Ovary (tissue), 3 donors: ENCODE measurements around the gene TERT.

ENCODE experiments used
- POLR2A ChIP-seq: fragments of 450-650 bp; IDR thresholded peaks from one replicate; pipeline ENCODE4 v1.6.1; 2017; ENCODE audit warnings: antibody characterized with exemption, mild to moderate bottlenecking, moderate library complexity
- TF ChIP-seq, protein P1 (sequence below), 3 donors: fragments of 450-650 bp in 2 of 3; fragments of 200-600 bp in 1 of 3; IDR thresholded peaks; one replicate each; pipeline versions ENCODE4 v1.5.1 to v1.8.0; 2016 to 2022; ENCODE audit warnings: antibody characterized with exemption in 3 of 3, mild to moderate bottlenecking in 1 of 3
- donor health status: DM: no; HTN: no; CAD: no.

DNA sequence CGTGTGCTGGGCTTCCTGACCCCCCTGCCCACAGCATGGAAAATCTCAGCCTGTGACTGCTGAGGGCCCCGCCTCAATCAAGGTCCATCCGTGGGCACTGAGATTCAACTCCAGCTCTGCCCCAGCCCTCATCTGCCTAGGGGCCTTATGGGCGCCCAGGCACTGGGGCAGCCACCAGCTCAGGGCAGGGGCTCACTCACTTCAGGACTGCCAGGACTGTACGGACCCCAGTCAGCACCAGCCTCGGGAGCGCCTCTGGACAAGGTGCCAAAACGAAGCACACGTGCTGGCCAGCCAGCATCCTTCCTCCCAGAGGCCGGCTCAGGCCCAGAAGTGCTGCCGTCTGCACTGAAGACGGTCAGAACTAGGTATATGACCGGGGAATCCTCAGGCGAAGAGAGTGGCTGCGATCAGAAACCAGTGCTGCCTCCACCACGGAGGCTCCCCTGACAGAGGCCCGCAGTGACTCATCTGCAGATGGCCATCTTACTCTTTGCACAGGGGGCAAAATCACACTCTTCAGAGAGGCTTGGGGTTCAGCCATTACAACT lies 30.4 kb upstream of the TERT start:
- TF ChIP-seq, protein P1, sequence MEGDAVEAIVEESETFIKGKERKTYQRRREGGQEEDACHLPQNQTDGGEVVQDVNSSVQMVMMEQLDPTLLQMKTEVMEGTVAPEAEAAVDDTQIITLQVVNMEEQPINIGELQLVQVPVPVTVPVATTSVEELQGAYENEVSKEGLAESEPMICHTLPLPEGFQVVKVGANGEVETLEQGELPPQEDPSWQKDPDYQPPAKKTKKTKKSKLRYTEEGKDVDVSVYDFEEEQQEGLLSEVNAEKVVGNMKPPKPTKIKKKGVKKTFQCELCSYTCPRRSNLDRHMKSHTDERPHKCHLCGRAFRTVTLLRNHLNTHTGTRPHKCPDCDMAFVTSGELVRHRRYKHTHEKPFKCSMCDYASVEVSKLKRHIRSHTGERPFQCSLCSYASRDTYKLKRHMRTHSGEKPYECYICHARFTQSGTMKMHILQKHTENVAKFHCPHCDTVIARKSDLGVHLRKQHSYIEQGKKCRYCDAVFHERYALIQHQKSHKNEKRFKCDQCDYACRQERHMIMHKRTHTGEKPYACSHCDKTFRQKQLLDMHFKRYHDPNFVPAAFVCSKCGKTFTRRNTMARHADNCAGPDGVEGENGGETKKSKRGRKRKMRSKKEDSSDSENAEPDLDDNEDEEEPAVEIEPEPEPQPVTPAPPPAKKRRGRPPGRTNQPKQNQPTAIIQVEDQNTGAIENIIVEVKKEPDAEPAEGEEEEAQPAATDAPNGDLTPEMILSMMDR (IDR thresholded peaks at IDR 0.05), result no peak
- no peak for TF ChIP-seq POLR2A
